ENCODE results near the gene KL. TPM values are rescaled to one million over a fixed set of nuclear protein-coding genes. Genes with fewer than 3 reads are reported as not detected.

The KL gene
- polyA plus RNA-seq, 2 of the 4 experiments (the other 2 are of a cell fraction) = 0.01 TPM; not detected in 1

GRCh38 chr13:33115274-33115673, 99.1 kb downstream of the KL start:
- CTCF ChIA-PET = interaction anchor here (1.6 kb wide), 1 partner anchor 428 kb away, joined by 3 read pairs; no protein-coding TSS in a partner anchor
- H3K4me3 ChIP-seq = no peak overlapping the region
- no peak overlapping the region for H3K4me2 ChIP-seq
- H3K9me3 ChIP-seq = no peaks in the 10 kb centered on the region
- H3K4me1 ChIP-seq = peaks cover 25% of the 10 kb centered on the region
- FAIRE-seq (no peak), DNase-seq (ENCODE audit: low read depth in 1 of 2, low spot score in 1 of 2) (no peak), ATAC-seq (no peak)
- WGBS (ENCODE audit: missing lambda C conversion rate) = 90% methylated on average over 2 of the region's 2 CpGs
- TF ChIP-seq SREBF2 (IDR thresholded peaks at IDR 0.05) (no peak), CTCF (IDR thresholded peaks at IDR 0.05) (no peak), PBX3 (IDR thresholded peaks at IDR 0.05) (no peak), CHD2 (IDR thresholded peaks at IDR 0.05; ENCODE audit: low read length, partially characterized antibody) (no peak), ZFP36 (IDR thresholded peaks at IDR 0.05; ENCODE audit: borderline replicate concordance, partially characterized antibody) (no peak), SMC3 (IDR thresholded peaks at IDR 0.05) (no peak), HDAC2 (IDR thresholded peaks at IDR 0.05) (no peak), FOSL2 (IDR thresholded peaks at IDR 0.05) (no peak), FOSL2 (CRISPR knock-in tag; IDR thresholded peaks at IDR 0.05) (no peak), FOXS1 (CRISPR knock-in tag; IDR thresholded peaks at IDR 0.05) (no peak), CBX8 (IDR thresholded peaks at IDR 0.05) (no peak), BHLHE40 (IDR thresholded peaks at IDR 0.05; ENCODE audit: low read depth, low read length) (no peak), NPAS2 (CRISPR knock-in tag; IDR thresholded peaks at IDR 0.05; ENCODE audit: borderline replicate concordance) (no peak), MYC (IDR thresholded peaks at IDR 0.05; ENCODE audit: borderline replicate concordance, low read length) (no peak), POLR2AphosphoS2 (conservative IDR thresholded peaks at IDR 0.05; ENCODE audit: low read length) (no peak), MAX (IDR thresholded peaks at IDR 0.05) (no peak)
- POLR2A ChIA-PET = no interaction called here
- H3K27ac ChIP-seq = no peak overlapping the region

Data from A549 (cell line).